OCI-LY1 (cell line): ENCODE measurements around the gene IGSF22.

Experiments used
- H2AFZ ChIP-seq: fragments of 200-600 bp; sonication (generic), shearing (Covaris generic); 2 replicates; pipeline ENCODE4 v1.6.0; 2014; ENCODE audit warnings: antibody characterized with exemption, mild to moderate bottlenecking, low read length
- H3F3A ChIP-seq: fragments of 200-600 bp; sonication (generic), shearing (Covaris generic); 2 replicates; pipeline ENCODE4 v1.6.0; 2014; ENCODE audit warnings: mild to moderate bottlenecking, antibody characterized with exemption, low read length, moderate library complexity; ENCODE audit not compliant: insufficient read depth
- H3K27ac ChIP-seq: fragments of 200-600 bp; sonication (generic); 2 replicates; pipeline ENCODE4 v1.5.1; 2014; ENCODE audit warnings: low read length, mixed run types, mild to moderate bottlenecking, low read depth; ENCODE audit not compliant: poor library complexity, severe bottlenecking
- H3K27me3 ChIP-seq: fragments of 200-600 bp; sonication (generic); 2 replicates; pipeline ENCODE4 v1.6.0; 2014; ENCODE audit warnings: antibody characterized with exemption, mild to moderate bottlenecking, low read length, moderate library complexity; ENCODE audit not compliant: insufficient read depth
- H3K36me3 ChIP-seq: fragments of 200-600 bp; sonication (generic); 2 replicates; pipeline ENCODE4 v1.6.1; 2014; ENCODE audit warnings: mild to moderate bottlenecking, antibody characterized with exemption, low read length, moderate library complexity, mixed read lengths; ENCODE audit not compliant: insufficient read depth
- H3K4me1 ChIP-seq: fragments of 200-600 bp; sonication (generic); 2 replicates; pipeline ENCODE4 v1.5.1; 2014; ENCODE audit warnings: mild to moderate bottlenecking, low read length, moderate library complexity; ENCODE audit not compliant: insufficient read depth, severe bottlenecking
- H3K4me2 ChIP-seq: fragments of 200-600 bp; sonication (generic), shearing (Covaris generic); 2 replicates; pipeline ENCODE4 v1.6.1; 2014; ENCODE audit warnings: low read length
- H3K4me3 ChIP-seq: fragments of 200-600 bp; sonication (generic); 2 replicates; pipeline ENCODE4 v1.5.1; 2014; ENCODE audit warnings: low read length, low read depth, mild to moderate bottlenecking, mixed read lengths; ENCODE audit not compliant: poor library complexity, severe bottlenecking
- H3K79me2 ChIP-seq: fragments of 200-600 bp; shearing (Covaris generic); 2 replicates; pipeline ENCODE4 v1.6.1; 2016; ENCODE audit warnings: mixed run types, low read length, mixed read lengths; ENCODE audit not compliant: insufficient read depth
- H3K9ac ChIP-seq: fragments of 200-600 bp; sonication (generic), shearing (Covaris generic); 2 replicates; pipeline ENCODE4 v1.6.1; 2014; ENCODE audit warnings: mild to moderate bottlenecking, low read length, mixed read lengths
- H3K9me2 ChIP-seq: fragments of 200-600 bp; sonication (generic), shearing (Covaris generic); 2 replicates; pipeline ENCODE4 v1.6.1; 2014; ENCODE audit warnings: low read depth, mild to moderate bottlenecking, low read length, mixed read lengths
- H3K9me3 ChIP-seq: fragments of 200-600 bp; shearing (Covaris generic); 2 replicates; pipeline ENCODE4 v1.6.1; 2014; ENCODE audit warnings: low read length, mixed read lengths
- H4K20me1 ChIP-seq: fragments of 200-600 bp; sonication (generic), shearing (Covaris generic); 2 replicates; pipeline ENCODE4 v1.6.0; 2016; ENCODE audit warnings: mild to moderate bottlenecking, low read length; ENCODE audit not compliant: insufficient read depth
- EZH2 ChIP-seq: fragments of 200-600 bp; sonication (generic), shearing (Covaris generic); IDR thresholded peaks from 2 replicates; pipeline ENCODE4 v1.8.0; 2017; ENCODE audit warnings: borderline replicate concordance, mixed run types, mild to moderate bottlenecking, antibody characterized with exemption, low read length, moderate library complexity, mixed read lengths
- TF ChIP-seq, protein P1 (sequence below): fragments of 200-600 bp; sonication (generic), shearing (Covaris generic); IDR thresholded peaks from 2 replicates; pipeline ENCODE4 v1.5.1; 2017; ENCODE audit warnings: mild to moderate bottlenecking, antibody characterized with exemption, low read length, moderate library complexity, mixed read lengths

The IGSF22 gene

DNA sequence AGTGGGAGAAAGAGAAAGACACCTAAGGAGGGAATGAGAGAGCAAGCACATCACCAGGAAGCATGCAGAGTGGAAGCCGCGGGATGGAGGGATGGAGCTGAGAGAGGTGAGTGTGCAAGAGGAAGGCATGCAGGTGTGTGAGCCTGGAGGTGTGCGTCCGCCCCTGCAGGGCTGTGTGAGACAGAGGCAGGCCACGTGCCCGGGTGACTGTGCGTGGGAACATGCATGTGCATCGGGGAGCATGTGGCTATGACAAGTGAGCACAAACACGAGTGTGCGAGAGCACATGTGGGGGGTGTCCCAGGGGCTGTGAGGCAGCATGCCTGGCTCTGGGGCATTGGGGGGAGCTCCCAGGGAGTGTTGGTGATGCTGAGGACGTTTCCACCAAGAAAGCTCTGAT, 35.8 kb upstream of the IGSF22 start:
- TF ChIP-seq EZH2, result no peak
- TF ChIP-seq, protein P1, sequence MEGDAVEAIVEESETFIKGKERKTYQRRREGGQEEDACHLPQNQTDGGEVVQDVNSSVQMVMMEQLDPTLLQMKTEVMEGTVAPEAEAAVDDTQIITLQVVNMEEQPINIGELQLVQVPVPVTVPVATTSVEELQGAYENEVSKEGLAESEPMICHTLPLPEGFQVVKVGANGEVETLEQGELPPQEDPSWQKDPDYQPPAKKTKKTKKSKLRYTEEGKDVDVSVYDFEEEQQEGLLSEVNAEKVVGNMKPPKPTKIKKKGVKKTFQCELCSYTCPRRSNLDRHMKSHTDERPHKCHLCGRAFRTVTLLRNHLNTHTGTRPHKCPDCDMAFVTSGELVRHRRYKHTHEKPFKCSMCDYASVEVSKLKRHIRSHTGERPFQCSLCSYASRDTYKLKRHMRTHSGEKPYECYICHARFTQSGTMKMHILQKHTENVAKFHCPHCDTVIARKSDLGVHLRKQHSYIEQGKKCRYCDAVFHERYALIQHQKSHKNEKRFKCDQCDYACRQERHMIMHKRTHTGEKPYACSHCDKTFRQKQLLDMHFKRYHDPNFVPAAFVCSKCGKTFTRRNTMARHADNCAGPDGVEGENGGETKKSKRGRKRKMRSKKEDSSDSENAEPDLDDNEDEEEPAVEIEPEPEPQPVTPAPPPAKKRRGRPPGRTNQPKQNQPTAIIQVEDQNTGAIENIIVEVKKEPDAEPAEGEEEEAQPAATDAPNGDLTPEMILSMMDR, result no peak

DNA sequence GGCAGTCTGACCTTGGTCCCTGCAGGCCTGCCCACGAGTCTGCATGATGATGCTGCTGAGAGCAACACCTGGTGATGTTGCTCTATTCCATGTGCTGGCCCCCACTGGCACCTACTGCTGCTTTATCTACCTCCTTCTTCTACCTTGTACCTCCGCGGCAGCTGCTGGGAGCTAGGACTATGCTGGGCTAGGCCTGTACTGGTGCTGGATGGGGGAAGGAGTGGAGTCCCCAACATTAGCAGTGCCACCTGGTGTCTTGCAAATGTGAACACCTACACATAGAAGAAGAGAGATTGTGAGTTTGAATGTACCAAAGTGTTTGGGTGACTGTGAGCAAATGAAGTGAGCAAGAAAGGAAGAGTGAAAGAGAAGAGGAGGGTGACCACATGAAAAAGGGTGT, 35.2 kb upstream of the IGSF22 start:
- H3F3A ChIP-seq, result no peaks in the 10 kb centered on the region
- H3K4me1 ChIP-seq, result no peaks in the 10 kb centered on the region
- H3K9ac ChIP-seq, result no peak overlapping the region
- H3K36me3 ChIP-seq, result no peaks in the 10 kb centered on the region
- no peak overlapping the region for H3K4me3 ChIP-seq
- no peaks in the 10 kb centered on the region for H3K79me2 ChIP-seq
- no peak overlapping the region for H3K27ac ChIP-seq
- TF ChIP-seq, protein P1, result no peak; the same call in 1 of the 2 replicates
- TF ChIP-seq EZH2, result no peak
- H3K27me3 ChIP-seq, result no peaks in the 10 kb centered on the region
- H3K9me3 ChIP-seq, result no peaks in the 10 kb centered on the region
- H3K4me2 ChIP-seq, result no peak overlapping the region
- no peaks in the 10 kb centered on the region for H4K20me1 ChIP-seq
- no peak overlapping the region for H2AFZ ChIP-seq
- H3K9me2 ChIP-seq, result no peaks in the 10 kb centered on the region

More for the DNA sequence above, 35.8 kb upstream of the IGSF22 start:
- Histone ChIP-seq H4K20me1 (no peaks in the 10 kb centered on the region), H3K4me3 (no peak overlapping the region), H3K9me2 (no peaks in the 10 kb centered on the region), H3K9me3 (no peaks in the 10 kb centered on the region), H3K9ac (no peak overlapping the region), H3K4me2 (no peak overlapping the region), H2AFZ (no peak overlapping the region), H3K4me1 (no peaks in the 10 kb centered on the region), H3K27ac (no peak overlapping the region), H3K79me2 (no peaks in the 10 kb centered on the region), H3F3A (no peaks in the 10 kb centered on the region), H3K27me3 (no peaks in the 10 kb centered on the region), H3K36me3 (no peaks in the 10 kb centered on the region)

DNA sequence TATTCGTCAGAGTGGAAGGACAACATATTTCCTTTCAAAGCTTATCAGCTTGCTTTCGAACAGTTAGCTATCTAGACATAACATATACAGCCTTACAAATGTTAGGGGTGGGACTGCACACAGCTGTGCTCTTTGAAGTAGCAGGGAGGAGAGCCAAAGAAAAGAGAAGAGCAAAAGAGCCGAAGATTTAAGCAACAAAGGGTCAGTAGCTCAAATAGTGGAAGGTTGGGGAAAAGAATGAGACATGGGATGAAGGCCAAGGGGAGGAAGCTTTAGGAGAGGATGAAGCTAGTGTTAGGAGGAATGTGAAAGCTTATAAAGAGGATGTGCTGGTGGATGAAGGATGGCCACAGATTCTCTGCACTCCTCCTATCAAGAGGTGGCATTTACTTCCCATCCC, 31.8 kb upstream of the IGSF22 start:
- Histone ChIP-seq H3K27ac (no peak overlapping the region), H3F3A (no peaks in the 10 kb centered on the region), H3K27me3 (no peaks in the 10 kb centered on the region), H3K79me2 (no peaks in the 10 kb centered on the region), H3K4me3 (no peak overlapping the region), H3K9me2 (no peaks in the 10 kb centered on the region), H3K9ac (no peak overlapping the region), H2AFZ (no peak overlapping the region), H3K4me1 (no peaks in the 10 kb centered on the region), H3K36me3 (no peaks in the 10 kb centered on the region), H3K4me2 (no peak overlapping the region), H4K20me1 (no peaks in the 10 kb centered on the region), H3K9me3 (no peaks in the 10 kb centered on the region)
- TF ChIP-seq, protein P1, result no peak
- TF ChIP-seq EZH2, result no peak
